Measurements from ENCODE around the gene CALCR.
"Not testable (repeated sequence)": the region's sequence is repeated elsewhere in the genome, so short reads cannot be mapped to it uniquely, and the experiment has no call there.

CALCR gene

GRCh38 chr7:93574646-93575554 lies at the start of gene CALCR:
CALCR (minus strand) TSS chr7:93574724; CDS start chr7:93486981, 87,743 bp downstream.
- Histone ChIP-seq H3K9me3 (ENCODE audit: control insufficient read depth, insufficient read depth, low read length) (no peaks in the 10 kb centered on the region), H3K36me3 (ENCODE audit: insufficient read depth, low read length) (no peaks in the 10 kb centered on the region), H3K9ac (ENCODE audit: low read depth, low read length) (peak within 1 kb of the TSS; percentile 47), H3K4me1 (ENCODE audit: insufficient read depth, low read length) (peaks cover 8% of the 10 kb centered on the region; the same call in 1 of the 2 replicates)

DNA sequence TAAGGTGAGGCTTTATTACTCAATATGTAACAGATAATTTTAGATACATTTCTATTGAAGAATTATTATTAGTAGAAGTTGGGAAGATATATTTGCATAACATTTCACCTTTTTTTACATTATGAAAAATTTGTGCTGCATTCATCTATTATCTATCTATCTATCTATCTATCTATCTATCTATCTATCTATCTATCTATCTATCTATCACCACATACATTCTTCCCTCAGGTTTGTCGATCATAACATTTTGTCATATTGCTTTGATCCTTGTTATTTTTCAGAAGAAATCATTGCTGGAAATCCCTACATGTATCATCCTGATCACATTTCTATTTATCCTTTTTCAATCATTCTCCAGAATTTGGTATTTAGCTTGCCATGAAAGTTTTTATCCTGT lies 49.3 kb upstream of the CALCR start:
- H3K4me1 ChIP-seq (ENCODE audit: insufficient read depth, low read length): peaks cover 24% of the 10 kb centered on the region
- H3K9ac ChIP-seq (ENCODE audit: low read depth, low read length): no peak overlapping the region
- no peaks in the 10 kb centered on the region for H3K9me3 ChIP-seq (ENCODE audit: control insufficient read depth, insufficient read depth, low read length)
- no peaks in the 10 kb centered on the region for H3K36me3 ChIP-seq (ENCODE audit: insufficient read depth, low read length)

DNA sequence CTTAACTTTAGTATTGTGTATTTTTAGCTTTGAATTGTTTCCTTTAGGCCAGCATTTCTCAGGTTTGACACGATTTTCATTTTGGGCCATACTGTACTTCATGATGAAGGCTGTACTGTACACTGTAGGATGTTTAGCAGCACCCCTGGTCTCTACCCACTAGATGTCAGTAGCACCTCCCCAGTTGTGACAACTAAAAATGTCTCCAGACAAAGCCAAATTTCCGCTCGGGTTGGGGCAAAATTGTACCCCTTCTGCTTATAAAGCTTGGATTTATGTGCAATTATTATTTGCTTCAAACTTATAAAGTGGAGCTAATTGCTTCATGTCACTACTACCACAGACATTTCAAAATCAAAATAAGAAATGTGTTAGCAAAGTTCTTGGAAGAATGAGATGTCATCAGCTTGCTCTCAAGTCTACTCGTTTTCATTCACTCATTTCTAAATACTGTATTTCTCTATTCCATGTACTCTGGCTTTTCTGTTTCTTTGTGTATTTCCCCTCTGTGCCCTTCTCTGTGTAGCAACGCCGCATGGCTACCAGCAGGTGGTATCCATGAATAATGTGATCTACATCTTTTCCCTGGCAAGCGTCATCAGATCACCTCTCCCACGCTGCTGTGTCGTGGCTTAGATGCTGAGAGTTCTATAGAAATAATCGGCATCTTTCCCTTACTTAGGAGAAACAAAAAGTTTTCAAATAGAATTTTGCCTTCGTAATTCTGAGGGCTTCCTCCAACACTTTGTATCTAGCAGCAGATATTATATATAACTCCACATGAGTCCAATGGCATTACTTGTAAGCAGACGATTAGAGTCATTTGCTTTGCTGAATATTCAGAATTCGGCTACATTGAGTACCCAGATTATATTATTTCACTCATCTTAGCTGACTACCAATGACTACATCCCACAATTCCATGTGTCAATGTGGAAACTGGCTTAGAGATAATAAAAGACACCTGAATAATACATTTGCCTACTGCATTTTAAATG lies 47.8 kb upstream of the CALCR start:
- H3K9ac ChIP-seq (ENCODE audit: low read depth, low read length): peak overlapping the region; percentile 18; the same call in 1 of the 2 replicates
- H3K36me3 ChIP-seq (ENCODE audit: insufficient read depth, low read length): no peaks in the 10 kb centered on the region
- peaks cover 24% of the 10 kb centered on the region for H3K4me1 ChIP-seq (ENCODE audit: insufficient read depth, low read length)
- no peaks in the 10 kb centered on the region for H3K9me3 ChIP-seq (ENCODE audit: control insufficient read depth, insufficient read depth, low read length)

GRCh38 chr7:93620864-93621263 lies 46.3 kb upstream of the CALCR start:
- H3K9me3 ChIP-seq (ENCODE audit: control insufficient read depth, insufficient read depth, low read length): no peaks in the 10 kb centered on the region
- H3K4me1 ChIP-seq (ENCODE audit: insufficient read depth, low read length): peaks cover 24% of the 10 kb centered on the region
- H3K9ac ChIP-seq (ENCODE audit: low read depth, low read length): no peak overlapping the region
- no peaks in the 10 kb centered on the region for H3K36me3 ChIP-seq (ENCODE audit: insufficient read depth, low read length)

- no peaks in the 10 kb centered on the region for H3K36me3 ChIP-seq (ENCODE audit: insufficient read depth, low read length)
- H3K4me1 ChIP-seq (ENCODE audit: insufficient read depth, low read length): peaks cover 24% of the 10 kb centered on the region
- H3K9me3 ChIP-seq (ENCODE audit: control insufficient read depth, insufficient read depth, low read length): no peaks in the 10 kb centered on the region
Measured at GRCh38 chr7:93620057-93620456, 45.5 kb upstream of the CALCR start.

GRCh38 chr7:93601363-93601762 lies 26.8 kb upstream of the CALCR start:
- Histone ChIP-seq H3K36me3 (ENCODE audit: insufficient read depth, low read length) (no peaks in the 10 kb centered on the region), H3K4me1 (ENCODE audit: insufficient read depth, low read length) (no peaks in the 10 kb centered on the region), H3K9me3 (ENCODE audit: control insufficient read depth, insufficient read depth, low read length) (no peaks in the 10 kb centered on the region), H3K9ac (ENCODE audit: low read depth, low read length) (no peak overlapping the region)

More at GRCh38 chr7:93620057-93620456, 45.5 kb upstream of the CALCR start:
- H3K9ac ChIP-seq (ENCODE audit: low read depth, low read length): no peak overlapping the region

- Histone ChIP-seq H3K4me1 (ENCODE audit: insufficient read depth, low read length) (no peaks in the 10 kb centered on the region), H3K36me3 (ENCODE audit: insufficient read depth, low read length) (peaks cover 3% of the 10 kb centered on the region; the same call in 1 of the 2 replicates), H3K9ac (ENCODE audit: low read depth, low read length) (no peak overlapping the region)
Measured at GRCh38 chr7:93594250-93594649, 19.7 kb upstream of the CALCR start.

GRCh38 chr7:93592588-93593266 lies 18.2 kb upstream of the CALCR start:
- Histone ChIP-seq H3K9ac (ENCODE audit: low read depth, low read length) (peak overlapping the region; percentile 51), H3K4me1 (ENCODE audit: insufficient read depth, low read length) (no peaks in the 10 kb centered on the region), H3K9me3 (ENCODE audit: control insufficient read depth, insufficient read depth, low read length) (no peaks in the 10 kb centered on the region), H3K36me3 (ENCODE audit: insufficient read depth, low read length) (peaks cover 3% of the 10 kb centered on the region; the same call in 1 of the 2 replicates)

More at GRCh38 chr7:93594250-93594649, 19.7 kb upstream of the CALCR start:
- no peaks in the 10 kb centered on the region for H3K9me3 ChIP-seq (ENCODE audit: control insufficient read depth, insufficient read depth, low read length)

- H3K36me3 ChIP-seq (ENCODE audit: insufficient read depth, low read length); H3K9me3 ChIP-seq (ENCODE audit: control insufficient read depth, insufficient read depth, low read length); H3K4me1 ChIP-seq (ENCODE audit: insufficient read depth, low read length): not testable (repeated sequence)
- H3K9ac ChIP-seq (ENCODE audit: low read depth, low read length): peak overlapping the region; percentile 51
Measured at GRCh38 chr7:93591224-93592050, 16.9 kb upstream of the CALCR start.

DNA sequence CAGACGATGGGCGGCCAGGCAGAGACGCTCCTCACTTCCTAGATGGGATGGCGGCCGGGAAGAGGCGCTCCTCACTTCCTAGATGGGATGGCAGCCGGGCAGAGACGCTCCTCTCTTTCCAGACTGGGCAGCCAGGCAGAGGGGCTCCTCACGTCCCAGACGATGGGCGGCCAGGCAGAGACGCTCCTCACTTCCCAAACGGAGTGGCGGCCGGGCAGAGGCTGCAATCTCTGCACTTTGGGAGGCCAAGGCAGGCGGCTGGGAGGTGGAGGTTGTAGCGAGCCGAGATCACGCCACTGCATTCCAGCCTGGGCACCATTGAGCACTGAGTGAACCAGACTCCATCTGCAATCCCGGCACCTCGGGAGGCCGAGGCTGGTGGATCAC lies 11.9 kb upstream of the CALCR start:
- not testable (repeated sequence) for H3K4me1 ChIP-seq (ENCODE audit: insufficient read depth, low read length); H3K9ac ChIP-seq (ENCODE audit: low read depth, low read length); H3K9me3 ChIP-seq (ENCODE audit: control insufficient read depth, insufficient read depth, low read length); H3K36me3 ChIP-seq (ENCODE audit: insufficient read depth, low read length)

- not testable (repeated sequence) for H3K4me1 ChIP-seq (ENCODE audit: insufficient read depth, low read length); H3K9me3 ChIP-seq (ENCODE audit: control insufficient read depth, insufficient read depth, low read length); H3K9ac ChIP-seq (ENCODE audit: low read depth, low read length); H3K36me3 ChIP-seq (ENCODE audit: insufficient read depth, low read length)
Measured at GRCh38 chr7:93585694-93586478, 11.4 kb upstream of the CALCR start.

DNA sequence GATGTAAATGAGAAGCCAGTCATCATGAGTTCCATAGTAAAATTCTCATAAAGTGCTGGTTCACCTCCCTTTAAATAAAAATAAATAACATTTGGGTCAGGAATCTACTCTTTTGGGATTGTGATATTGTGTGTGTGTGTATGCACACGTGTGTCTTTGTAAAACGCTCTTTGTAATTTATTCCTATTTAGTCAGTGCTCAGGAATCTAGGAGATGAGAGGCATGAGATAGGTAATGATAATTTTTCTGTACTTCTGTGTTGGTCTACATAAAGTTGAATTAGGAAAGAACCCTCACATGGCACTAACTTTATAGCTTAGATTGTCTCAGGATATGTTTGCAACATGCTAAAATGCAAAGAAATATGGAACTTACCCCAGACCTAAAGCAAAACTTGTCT lies 4.9 kb upstream of the CALCR start:
- H3K9me3 ChIP-seq (ENCODE audit: control insufficient read depth, insufficient read depth, low read length): no peaks in the 10 kb centered on the region
- peaks cover 8% of the 10 kb centered on the region; the same call in 1 of the 2 replicates for H3K4me1 ChIP-seq (ENCODE audit: insufficient read depth, low read length)
- H3K9ac ChIP-seq (ENCODE audit: low read depth, low read length): no peak overlapping the region
- no peaks in the 10 kb centered on the region for H3K36me3 ChIP-seq (ENCODE audit: insufficient read depth, low read length)

DNA sequence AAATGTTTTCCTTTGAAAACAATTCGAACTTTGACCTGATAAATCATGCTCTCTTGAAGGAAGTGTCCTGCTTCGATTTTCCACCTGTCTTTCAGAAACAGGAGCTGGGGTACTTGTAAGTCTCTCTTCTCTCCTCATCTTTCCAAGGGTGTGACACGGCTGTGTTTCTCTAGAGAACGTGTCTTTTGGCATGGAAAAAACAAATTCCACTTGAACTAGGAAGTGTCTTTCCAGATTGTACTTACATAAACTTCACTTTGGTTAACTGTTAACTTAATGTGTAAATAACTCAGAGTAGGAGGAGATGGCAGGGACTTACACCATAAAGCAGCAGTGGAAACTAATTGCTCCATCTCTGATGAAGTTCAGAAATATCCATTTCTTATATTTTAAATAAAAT lies 4.2 kb upstream of the CALCR start:
- H3K9me3 ChIP-seq (ENCODE audit: control insufficient read depth, insufficient read depth, low read length): no peaks in the 10 kb centered on the region
- H3K36me3 ChIP-seq (ENCODE audit: insufficient read depth, low read length): no peaks in the 10 kb centered on the region
- H3K9ac ChIP-seq (ENCODE audit: low read depth, low read length): no peak overlapping the region
- peaks cover 8% of the 10 kb centered on the region; the same call in 1 of the 2 replicates for H3K4me1 ChIP-seq (ENCODE audit: insufficient read depth, low read length)

Measured in ES-I3 (cell line).